ENCODE results near the gene DNAI1. TPM values are rescaled to one million over a fixed set of nuclear protein-coding genes. Genes with fewer than 3 reads are reported as not detected.

The DNAI1 gene
- total RNA-seq, 2 donors from 2014 or later = not detected

DNA sequence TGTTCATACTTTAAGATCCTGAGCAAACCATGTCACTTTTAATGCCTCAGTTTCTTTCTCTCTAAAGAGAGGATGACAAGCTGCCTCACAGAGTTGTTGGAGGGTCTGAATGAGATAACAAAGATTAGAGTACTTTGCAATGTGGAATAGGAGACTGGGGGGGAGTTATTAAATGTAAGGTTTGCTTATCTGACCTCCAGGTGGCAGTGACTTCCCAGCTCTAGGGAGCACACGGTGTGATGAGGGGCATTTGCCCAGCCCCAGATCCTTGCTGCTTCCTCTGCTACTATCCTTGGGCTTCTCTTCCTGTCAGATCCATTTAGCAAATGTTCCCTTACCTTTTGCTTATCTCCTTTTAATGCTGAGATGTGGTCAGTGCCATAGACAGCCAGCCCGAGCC is 33.4 kb downstream of the DNAI1 start:
- no peaks in the 10 kb centered on the region for H3K4me1 ChIP-seq
- TF ChIP-seq, protein P1, sequence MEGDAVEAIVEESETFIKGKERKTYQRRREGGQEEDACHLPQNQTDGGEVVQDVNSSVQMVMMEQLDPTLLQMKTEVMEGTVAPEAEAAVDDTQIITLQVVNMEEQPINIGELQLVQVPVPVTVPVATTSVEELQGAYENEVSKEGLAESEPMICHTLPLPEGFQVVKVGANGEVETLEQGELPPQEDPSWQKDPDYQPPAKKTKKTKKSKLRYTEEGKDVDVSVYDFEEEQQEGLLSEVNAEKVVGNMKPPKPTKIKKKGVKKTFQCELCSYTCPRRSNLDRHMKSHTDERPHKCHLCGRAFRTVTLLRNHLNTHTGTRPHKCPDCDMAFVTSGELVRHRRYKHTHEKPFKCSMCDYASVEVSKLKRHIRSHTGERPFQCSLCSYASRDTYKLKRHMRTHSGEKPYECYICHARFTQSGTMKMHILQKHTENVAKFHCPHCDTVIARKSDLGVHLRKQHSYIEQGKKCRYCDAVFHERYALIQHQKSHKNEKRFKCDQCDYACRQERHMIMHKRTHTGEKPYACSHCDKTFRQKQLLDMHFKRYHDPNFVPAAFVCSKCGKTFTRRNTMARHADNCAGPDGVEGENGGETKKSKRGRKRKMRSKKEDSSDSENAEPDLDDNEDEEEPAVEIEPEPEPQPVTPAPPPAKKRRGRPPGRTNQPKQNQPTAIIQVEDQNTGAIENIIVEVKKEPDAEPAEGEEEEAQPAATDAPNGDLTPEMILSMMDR (IDR thresholded peaks at IDR 0.05) = no peak
- intact Hi-C loops (cut with DNase I) = no loop called here
- no peaks in the 10 kb centered on the region for H3K36me3 ChIP-seq
- H3K9ac ChIP-seq (ENCODE audit: low read depth in 2 of 2, low read length in 2 of 2) = no peak overlapping the region
- H3K4me3 ChIP-seq = no peak overlapping the region
- H3K27ac ChIP-seq = no peak overlapping the region
- H3K27me3 ChIP-seq = no peaks in the 10 kb centered on the region
- H3K9me3 ChIP-seq = no peaks in the 10 kb centered on the region
- DNase-seq = no peak

DNA sequence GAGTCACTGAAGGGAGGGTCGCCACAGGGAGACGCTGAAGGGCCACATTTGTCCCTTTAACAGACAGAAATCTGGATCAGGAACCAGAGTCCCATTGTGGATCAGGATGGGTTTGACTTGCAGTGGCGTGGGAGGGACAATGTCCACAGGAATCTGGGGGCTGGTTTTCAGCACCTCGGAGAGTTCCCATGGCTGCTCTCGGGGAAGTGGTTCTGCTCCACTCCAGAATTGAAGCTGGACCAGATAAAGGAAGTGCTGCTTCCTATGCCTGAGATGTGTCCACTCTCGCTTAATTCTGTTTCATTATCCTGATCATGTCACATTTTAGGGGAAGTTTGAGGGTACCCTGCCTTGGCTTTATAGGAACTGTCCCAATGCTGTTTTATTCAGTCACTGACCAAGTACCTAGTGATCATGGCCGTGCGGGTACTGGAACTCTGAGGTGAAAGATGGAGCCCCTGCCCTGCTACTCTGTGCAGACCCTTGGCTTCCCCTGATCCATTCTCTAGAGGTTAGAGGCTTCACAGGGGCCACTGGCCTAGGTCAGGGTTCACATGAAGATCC is 35.4 kb downstream of the DNAI1 start:
- TF ChIP-seq, protein P1 (IDR thresholded peaks at IDR 0.05) = no peak
- Histone ChIP-seq H3K4me3 (no peak overlapping the region), H3K27me3 (no peaks in the 10 kb centered on the region), H3K4me1 (no peaks in the 10 kb centered on the region), H3K36me3 (no peaks in the 10 kb centered on the region), H3K9me3 (no peaks in the 10 kb centered on the region), H3K27ac (no peak overlapping the region), H3K9ac (ENCODE audit: low read depth in 2 of 2, low read length in 2 of 2) (no peak overlapping the region)
- intact Hi-C loops (cut with DNase I) = no loop called here
- no peak for DNase-seq

DNA sequence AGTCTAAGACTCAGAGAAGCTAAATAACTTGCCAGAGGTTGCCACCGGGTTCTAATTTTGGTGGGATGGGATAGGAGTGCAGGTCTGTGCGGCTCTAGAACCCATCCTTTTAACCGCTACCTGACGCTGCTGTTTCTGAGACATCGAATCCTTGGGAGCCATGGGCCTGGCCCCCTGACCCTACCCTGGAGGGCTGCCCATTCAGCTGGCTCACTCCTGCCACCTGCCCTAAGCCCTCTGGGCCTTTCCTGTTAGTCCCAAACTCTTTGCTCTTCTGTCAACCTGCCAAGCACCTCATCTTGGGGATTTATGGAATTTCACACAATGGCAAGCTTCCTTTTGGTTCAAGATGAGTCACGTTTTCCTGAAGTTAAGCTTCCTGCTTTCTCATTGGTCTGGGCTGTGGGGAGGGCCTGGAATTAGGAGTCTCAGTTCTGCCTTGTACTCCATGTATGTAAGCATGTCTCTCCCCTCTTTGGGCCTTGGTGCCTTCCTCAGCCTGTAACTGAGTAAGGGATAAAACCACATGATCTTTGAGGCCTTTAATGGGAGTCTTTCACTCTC is 37.6 kb downstream of the DNAI1 start:
- intact Hi-C loops (cut with DNase I) = no loop called here
- TF ChIP-seq, protein P1 (IDR thresholded peaks at IDR 0.05) = no peak
- H3K27ac ChIP-seq = no peak overlapping the region

DNA sequence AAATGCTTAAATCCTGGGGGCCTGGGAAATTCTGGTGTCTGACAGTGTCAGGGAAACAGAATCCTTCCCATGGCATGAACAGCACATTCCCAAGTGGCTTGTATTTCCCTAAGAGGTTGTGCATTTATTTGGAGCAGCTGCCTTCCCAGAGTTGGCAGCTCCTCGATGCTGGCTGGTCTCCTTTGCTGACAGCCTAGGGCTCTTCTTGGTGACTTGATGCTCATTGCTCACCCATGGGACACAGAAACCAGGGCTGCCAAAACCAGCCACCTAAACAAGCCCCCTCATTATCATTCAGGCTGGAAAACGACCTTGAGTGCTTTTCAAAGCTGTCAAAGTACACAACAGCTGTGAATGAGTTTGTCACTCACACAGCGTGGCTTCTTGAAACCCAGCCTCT is 39.9 kb downstream of the DNAI1 start:
- intact Hi-C loops (cut with DNase I) = no loop called here

More for the DNA sequence above, 37.6 kb downstream of the DNAI1 start:
- Histone ChIP-seq H3K27me3 (no peaks in the 10 kb centered on the region), H3K4me3 (no peak overlapping the region), H3K9me3 (no peaks in the 10 kb centered on the region), H3K36me3 (no peaks in the 10 kb centered on the region), H3K4me1 (no peaks in the 10 kb centered on the region), H3K9ac (ENCODE audit: low read depth in 2 of 2, low read length in 2 of 2) (no peak overlapping the region)
- DNase-seq = no peak

DNA sequence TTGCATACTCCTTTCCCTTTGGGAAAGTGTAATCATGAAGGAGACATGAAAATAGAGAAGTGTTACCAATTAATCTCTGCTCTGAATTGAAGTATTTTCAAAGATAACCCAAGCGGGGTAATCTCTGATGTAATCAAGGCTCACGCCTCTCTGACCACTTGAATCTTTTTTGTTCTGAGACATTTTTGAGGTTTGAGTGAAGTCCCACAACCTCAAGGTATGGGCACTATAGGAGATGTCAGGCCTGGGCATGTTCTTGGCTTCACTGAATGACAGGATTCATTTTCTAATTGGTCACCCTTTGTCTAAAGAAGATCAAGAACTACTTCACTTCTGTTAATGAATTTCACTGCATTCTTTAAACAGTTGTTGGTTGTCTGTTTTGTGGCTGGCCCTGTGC is 40.5 kb downstream of the DNAI1 start:
- Histone ChIP-seq H3K27me3 (no peaks in the 10 kb centered on the region), H3K4me3 (no peak overlapping the region), H3K36me3 (no peaks in the 10 kb centered on the region), H3K4me1 (no peaks in the 10 kb centered on the region), H3K9me3 (no peaks in the 10 kb centered on the region), H3K9ac (ENCODE audit: low read depth in 2 of 2, low read length in 2 of 2) (no peak overlapping the region), H3K27ac (no peak overlapping the region)
- DNase-seq = no peak
- intact Hi-C loops (cut with DNase I) = no loop called here
- TF ChIP-seq, protein P1 (IDR thresholded peaks at IDR 0.05) = no peak

More for the DNA sequence above, 39.9 kb downstream of the DNAI1 start:
- Histone ChIP-seq H3K36me3 (no peaks in the 10 kb centered on the region), H3K27me3 (no peaks in the 10 kb centered on the region), H3K27ac (no peak overlapping the region), H3K4me3 (no peak overlapping the region), H3K4me1 (no peaks in the 10 kb centered on the region), H3K9ac (ENCODE audit: low read depth in 2 of 2, low read length in 2 of 2) (no peak overlapping the region), H3K9me3 (no peaks in the 10 kb centered on the region)
- no peak for DNase-seq
- TF ChIP-seq, protein P1 (IDR thresholded peaks at IDR 0.05) = no peak
